ENCODE data around the gene CMC2. TPM values are rescaled to one million over a fixed set of nuclear protein-coding genes. Genes with fewer than 3 reads are reported as not detected.

The CMC2 gene
- total and polyA plus RNA-seq, 9 of the 15 experiments (the other 6 are each of a cell fraction or from before 2014, with no cell fraction given): 122 to 501 (median 172) TPM

- TF ChIP-seq, protein P1, sequence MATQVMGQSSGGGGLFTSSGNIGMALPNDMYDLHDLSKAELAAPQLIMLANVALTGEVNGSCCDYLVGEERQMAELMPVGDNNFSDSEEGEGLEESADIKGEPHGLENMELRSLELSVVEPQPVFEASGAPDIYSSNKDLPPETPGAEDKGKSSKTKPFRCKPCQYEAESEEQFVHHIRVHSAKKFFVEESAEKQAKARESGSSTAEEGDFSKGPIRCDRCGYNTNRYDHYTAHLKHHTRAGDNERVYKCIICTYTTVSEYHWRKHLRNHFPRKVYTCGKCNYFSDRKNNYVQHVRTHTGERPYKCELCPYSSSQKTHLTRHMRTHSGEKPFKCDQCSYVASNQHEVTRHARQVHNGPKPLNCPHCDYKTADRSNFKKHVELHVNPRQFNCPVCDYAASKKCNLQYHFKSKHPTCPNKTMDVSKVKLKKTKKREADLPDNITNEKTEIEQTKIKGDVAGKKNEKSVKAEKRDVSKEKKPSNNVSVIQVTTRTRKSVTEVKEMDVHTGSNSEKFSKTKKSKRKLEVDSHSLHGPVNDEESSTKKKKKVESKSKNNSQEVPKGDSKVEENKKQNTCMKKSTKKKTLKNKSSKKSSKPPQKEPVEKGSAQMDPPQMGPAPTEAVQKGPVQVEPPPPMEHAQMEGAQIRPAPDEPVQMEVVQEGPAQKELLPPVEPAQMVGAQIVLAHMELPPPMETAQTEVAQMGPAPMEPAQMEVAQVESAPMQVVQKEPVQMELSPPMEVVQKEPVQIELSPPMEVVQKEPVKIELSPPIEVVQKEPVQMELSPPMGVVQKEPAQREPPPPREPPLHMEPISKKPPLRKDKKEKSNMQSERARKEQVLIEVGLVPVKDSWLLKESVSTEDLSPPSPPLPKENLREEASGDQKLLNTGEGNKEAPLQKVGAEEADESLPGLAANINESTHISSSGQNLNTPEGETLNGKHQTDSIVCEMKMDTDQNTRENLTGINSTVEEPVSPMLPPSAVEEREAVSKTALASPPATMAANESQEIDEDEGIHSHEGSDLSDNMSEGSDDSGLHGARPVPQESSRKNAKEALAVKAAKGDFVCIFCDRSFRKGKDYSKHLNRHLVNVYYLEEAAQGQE (IDR thresholded peaks at IDR 0.05; ENCODE audit: borderline replicate concordance): no peak
- TF ChIP-seq, protein P1 (CRISPR knock-in tag; IDR thresholded peaks at IDR 0.05; ENCODE audit: low read depth): no peak
- TF ChIP-seq ZNF121 (CRISPR knock-in tag; conservative IDR thresholded peaks at IDR 0.05): no peak
- TF ChIP-seq FOXO4 (CRISPR knock-in tag; IDR thresholded peaks at IDR 0.05): no peak
- no peak for TF ChIP-seq SAFB2 (IDR thresholded peaks at IDR 0.05; ENCODE audit: borderline replicate concordance, low read depth, low read length, severe bottlenecking)
- TF ChIP-seq, protein P2, sequence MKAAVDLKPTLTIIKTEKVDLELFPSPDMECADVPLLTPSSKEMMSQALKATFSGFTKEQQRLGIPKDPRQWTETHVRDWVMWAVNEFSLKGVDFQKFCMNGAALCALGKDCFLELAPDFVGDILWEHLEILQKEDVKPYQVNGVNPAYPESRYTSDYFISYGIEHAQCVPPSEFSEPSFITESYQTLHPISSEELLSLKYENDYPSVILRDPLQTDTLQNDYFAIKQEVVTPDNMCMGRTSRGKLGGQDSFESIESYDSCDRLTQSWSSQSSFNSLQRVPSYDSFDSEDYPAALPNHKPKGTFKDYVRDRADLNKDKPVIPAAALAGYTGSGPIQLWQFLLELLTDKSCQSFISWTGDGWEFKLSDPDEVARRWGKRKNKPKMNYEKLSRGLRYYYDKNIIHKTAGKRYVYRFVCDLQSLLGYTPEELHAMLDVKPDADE (conservative IDR thresholded peaks at IDR 0.05; ENCODE audit: control insufficient read depth, low read depth, low read length): no peak
- TF ChIP-seq KLF16 (IDR thresholded peaks at IDR 0.05): no peak
- TF ChIP-seq CCNT2 (IDR thresholded peaks at IDR 0.05; ENCODE audit: borderline replicate concordance, extremely low read depth, insufficient read length, low read depth, low read length): no peak
- TF ChIP-seq MAX (CRISPR knock-in tag; IDR thresholded peaks at IDR 0.05): no peak
- TF ChIP-seq RAD51 (IDR thresholded peaks at IDR 0.05; ENCODE audit: borderline replicate concordance, low read depth): no peak
- no peak for TF ChIP-seq BACH1 (tag; IDR thresholded peaks at IDR 0.05)
- no peak for TF ChIP-seq YBX1 (IDR thresholded peaks at IDR 0.05)
- TF ChIP-seq E4F1 (CRISPR knock-in tag; IDR thresholded peaks at IDR 0.05; ENCODE audit: borderline replicate concordance): no peak
- no peak for TF ChIP-seq MIER1 (IDR thresholded peaks at IDR 0.05; ENCODE audit: low read depth)
These were observed 13.4 kb downstream of the CMC2 start (continued) for GRCh38 chr16:80993307-80993706.
